AG10803 (cell line): Measurements from ENCODE around the gene SLC25A13.
"Not testable (repeated sequence)": the region's sequence is repeated elsewhere in the genome, so short reads cannot be mapped to it uniquely, and the experiment has no call there.

Experiments used
- DNase-seq: peaks from one replicate; pipeline ENCODE4 v3.0.0; 2010; ENCODE audit warnings: low read depth
- H3K4me3 ChIP-seq: 2 replicates; pipeline ENCODE4 v1.5.1; 2011; ENCODE audit warnings: mild to moderate bottlenecking, low read length, control low read depth
- CTCF ChIP-seq: conservative IDR thresholded peaks from 2 replicates; pipeline ENCODE4 v1.5.1; 2011; ENCODE audit warnings: mild to moderate bottlenecking, low read length, control low read depth, inconsistent platforms

SLC25A13 gene

GRCh38 chr7:96331775-96332174 lies 9.9 kb upstream of the SLC25A13 start:
- no peak for TF ChIP-seq CTCF
- no peak overlapping the region for H3K4me3 ChIP-seq
- no peak for DNase-seq

GRCh38 chr7:96331233-96331632 lies 9.3 kb upstream of the SLC25A13 start:
- no peak for DNase-seq
- TF ChIP-seq CTCF, result no peak
- H3K4me3 ChIP-seq, result no peak overlapping the region

- DNase-seq, result no peak
Observed at GRCh38 chr7:96330193-96330592, 8.3 kb upstream of the SLC25A13 start.

GRCh38 chr7:96329241-96329640 lies 7.3 kb upstream of the SLC25A13 start:
- TF ChIP-seq CTCF, result no peak
- H3K4me3 ChIP-seq, result no peak overlapping the region
- no peak for DNase-seq

More at GRCh38 chr7:96330193-96330592, 8.3 kb upstream of the SLC25A13 start:
- TF ChIP-seq CTCF, result no peak
- no peak overlapping the region for H3K4me3 ChIP-seq

DNA sequence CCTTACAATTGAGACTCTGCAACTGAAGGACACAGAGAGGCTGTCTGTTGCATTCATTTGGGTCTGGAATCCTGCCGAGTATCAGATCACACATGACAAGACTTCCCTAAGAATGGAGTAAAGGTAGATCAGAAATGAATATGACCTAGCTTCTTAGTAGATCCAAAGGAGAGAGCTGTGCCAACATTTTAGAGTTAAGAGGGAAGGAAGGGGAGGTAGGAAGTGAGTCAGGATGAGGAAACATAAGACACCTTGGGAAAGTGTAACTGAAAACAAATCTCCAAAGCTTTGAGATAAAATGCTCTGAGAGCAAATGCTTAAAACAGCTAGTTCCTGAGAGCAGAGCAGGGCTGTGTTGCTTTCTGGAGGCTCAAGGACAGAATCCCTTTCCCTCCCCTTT lies 6.1 kb upstream of the SLC25A13 start:
- no peak for DNase-seq
- H3K4me3 ChIP-seq, result no peak overlapping the region
- TF ChIP-seq CTCF, result no peak

DNA sequence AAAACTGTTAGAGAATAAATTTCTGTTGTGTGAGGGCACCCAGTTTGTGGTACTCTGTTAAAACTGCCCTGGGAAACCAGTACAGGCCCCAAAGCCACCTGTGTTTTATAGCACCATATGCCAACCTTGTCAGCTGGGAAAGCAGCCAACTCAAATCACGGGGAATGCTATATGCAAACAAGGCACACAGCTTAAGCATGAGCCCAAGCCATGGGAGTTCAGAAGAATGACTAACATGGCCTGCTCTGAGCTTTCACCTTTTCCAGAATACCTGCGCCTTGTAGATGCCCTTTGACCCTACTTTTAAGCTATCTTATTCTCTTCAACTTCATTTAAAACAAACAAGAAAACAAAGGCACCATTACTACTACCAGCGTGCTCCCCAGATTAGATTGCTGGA lies 5.5 kb upstream of the SLC25A13 start:
- H3K4me3 ChIP-seq, result no peak overlapping the region
- no peak for TF ChIP-seq CTCF
- DNase-seq, result no peak

DNA sequence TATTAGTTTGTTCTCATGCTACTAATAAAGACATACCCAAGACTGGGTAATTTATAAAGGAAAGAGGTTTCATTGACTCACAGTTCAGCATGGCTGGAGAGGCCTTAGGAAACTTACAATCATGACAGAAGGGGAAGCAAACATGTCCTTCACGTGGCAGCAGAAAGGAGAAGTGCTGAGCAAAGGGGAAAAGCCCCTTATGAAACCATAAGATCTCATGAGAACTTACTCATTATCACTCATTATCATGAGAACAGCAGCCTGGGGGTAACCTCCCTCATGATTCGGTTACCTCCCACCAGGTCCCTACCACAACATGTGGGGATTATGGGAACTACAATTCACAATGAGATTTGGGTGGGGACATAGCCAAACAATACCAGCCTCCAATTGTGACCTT lies 4.9 kb upstream of the SLC25A13 start:
- not testable (repeated sequence) for DNase-seq, H3K4me3 ChIP-seq

DNA sequence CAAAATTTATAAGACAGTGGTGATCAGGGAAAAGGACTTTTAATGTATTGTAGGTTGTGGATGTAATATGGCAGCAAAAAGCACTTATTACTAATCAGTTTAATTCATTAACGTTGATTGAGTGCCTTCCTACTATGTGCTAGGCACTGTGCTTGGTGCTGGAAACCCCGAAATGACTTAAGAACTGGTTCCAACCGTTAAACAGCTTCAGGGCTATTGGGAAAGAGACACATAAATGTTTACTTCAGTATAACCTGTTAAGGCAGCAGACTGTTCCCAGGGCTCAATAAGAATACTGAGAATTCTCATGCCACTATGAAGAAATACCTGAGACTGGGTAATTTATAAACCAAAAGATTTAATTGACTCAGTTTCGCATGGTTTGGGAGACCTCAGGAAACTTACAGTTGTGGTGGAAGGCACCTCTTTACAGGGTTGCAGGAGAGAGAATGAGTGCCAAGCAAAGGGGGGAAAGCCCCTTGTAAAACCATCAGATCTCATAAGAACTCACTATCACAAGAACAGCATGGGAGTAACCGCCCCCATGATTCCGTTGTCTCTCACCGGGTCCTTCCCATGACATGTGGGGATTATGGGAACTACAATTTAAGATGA lies 1.1 kb upstream of the SLC25A13 start:
- TF ChIP-seq CTCF, result no peak

More for the DNA sequence above, 1.1 kb upstream of the SLC25A13 start:
- DNase-seq, result no peak
- no peak overlapping the region for H3K4me3 ChIP-seq
